SK-N-SH (cell line): ENCODE measurements around the gene JOSD2. TPM values are rescaled to one million over a fixed set of nuclear protein-coding genes. Genes with fewer than 3 reads are reported as not detected.

ENCODE experiments used
- CTCF ChIA-PET: fragments of 300-600, 350-600 bp; formaldehyde crosslinking; extraction: SDS; loops from one replicate; lab custom pipeline; 2021; lab: Yijun Ruan, JAX
- POLR2A ChIA-PET: fragments of 350-600 bp; sonication (Branson Sonifier 250); formaldehyde crosslinking; extraction: SDS; loops from one replicate; lab custom pipeline; 2020; ENCODE audit warnings: antibody characterized with exemption, inconsistent platforms; lab: Yijun Ruan, JAX
- DNase-seq: peaks from one replicate; pipeline ENCODE4 v3.0.0; 2012
- H2AFZ ChIP-seq: fragments of 200-600 bp; sonication (generic); 2 replicates; pipeline ENCODE4 v1.8.1; 2016; ENCODE audit warnings: antibody characterized with exemption, mild to moderate bottlenecking, low read depth
- H3F3A ChIP-seq: fragments of 200-600 bp; sonication (generic); replicated peaks from 2 replicates; pipeline ENCODE3; 2016; ENCODE audit warnings: antibody characterized with exemption, mild to moderate bottlenecking; ENCODE audit not compliant: insufficient read depth
- H3K27ac ChIP-seq, 2 experiments: fragments of 200-500 bp in 1 of 2; fragments of 200-600 bp in 1 of 2; sonication (Bioruptor generic) in 1 of 2; sonication (generic), shearing (Covaris generic) in 1 of 2; 2 replicates each; pipeline versions ENCODE4 v1.5.1 to v1.6.1; 2014 to 2016; ENCODE audit warnings: low read depth in 2 of 2, inconsistent platforms in 1 of 2, low read length in 1 of 2, mild to moderate bottlenecking in 1 of 2, mixed read lengths in 1 of 2
- H3K27me3 ChIP-seq: fragments of 200-600 bp; sonication (generic), shearing (Covaris generic); 2 replicates; pipeline ENCODE4 v1.6.1; 2016; ENCODE audit warnings: mixed run types; ENCODE audit not compliant: insufficient read depth
- H3K36me3 ChIP-seq, 2 experiments: fragments of 200-500 bp in 1 of 2; fragments of 200-600 bp in 1 of 2; sonication (Bioruptor generic) in 1 of 2; sonication (generic) in 1 of 2; replicated peaks in 1 of 2; 2 replicates each; pipeline versions ENCODE3 to v1.5.1; 2014 to 2016; ENCODE audit warnings: low read length in 1 of 2, mild to moderate bottlenecking in 1 of 2; ENCODE audit not compliant: insufficient read depth in 2 of 2, control insufficient read depth in 1 of 2
- H3K4me1 ChIP-seq, 2 experiments: fragments of 200-500 bp in 1 of 2; fragments of 200-600 bp in 1 of 2; sonication (Bioruptor generic) in 1 of 2; sonication (generic), shearing (Covaris generic) in 1 of 2; 2 replicates each; pipeline versions ENCODE4 v1.5.1 to v1.6.1; 2014 to 2016; ENCODE audit warnings: low read depth in 1 of 2, low read length in 1 of 2, mixed run types in 1 of 2; ENCODE audit not compliant: insufficient read depth in 2 of 2, control insufficient read depth in 1 of 2
- H3K4me2 ChIP-seq: fragments of 200-600 bp; sonication (generic), shearing (Covaris generic); 2 replicates; pipeline ENCODE4 v1.6.1; 2017; ENCODE audit warnings: mixed run types
- H3K4me3 ChIP-seq, 2 experiments: fragments of 200-500 bp in 1 of 2; fragments of 200-600 bp in 1 of 2; sonication (Bioruptor generic) in 1 of 2; sonication (generic), shearing (Covaris generic) in 1 of 2; 2 replicates each; pipeline versions ENCODE4 v1.5.1 to v1.8.1; 2014 to 2016; ENCODE audit warnings: low read depth in 2 of 2, inconsistent platforms in 1 of 2, low read length in 1 of 2, mild to moderate bottlenecking in 1 of 2, mixed read lengths in 1 of 2, moderate library complexity in 1 of 2
- H3K79me2 ChIP-seq: fragments of 200-600 bp; sonication (generic); 2 replicates; pipeline ENCODE4 v1.8.1; 2017; ENCODE audit warnings: mild to moderate bottlenecking; ENCODE audit not compliant: insufficient read depth
- H3K9ac ChIP-seq: fragments of 200-600 bp; sonication (generic); 2 replicates; pipeline ENCODE4 v1.6.1; 2017; ENCODE audit warnings: mixed run types
- H3K9me2 ChIP-seq: fragments of 200-600 bp; sonication (generic); 2 replicates; pipeline ENCODE4 v1.6.1; 2017; ENCODE audit warnings: mixed run types
- H3K9me3 ChIP-seq: fragments of 200-600 bp; sonication (generic); 2 replicates; pipeline ENCODE4 v1.6.1; 2017; ENCODE audit warnings: mixed run types, mild to moderate bottlenecking, moderate library complexity
- H4K20me1 ChIP-seq: fragments of 200-600 bp; sonication (generic); 2 replicates; pipeline ENCODE4 v1.6.1; 2017; ENCODE audit warnings: mild to moderate bottlenecking, mixed run types; ENCODE audit not compliant: insufficient read depth
- CHD2 ChIP-seq: fragments of 150-350 bp; IDR thresholded peaks from 2 replicates; pipeline ENCODE4 v1.6.1; 2018; ENCODE audit warnings: low read length; ENCODE audit not compliant: partially characterized antibody
- ELF1 ChIP-seq: IDR thresholded peaks from 2 replicates; pipeline ENCODE4 v1.4.0; 2012
- EP300 ChIP-seq, 2 experiments: IDR thresholded peaks; 2 replicates each; pipeline versions ENCODE4 v1.4.0 to v1.6.1; 2012; ENCODE audit warnings: borderline replicate concordance in 1 of 2, low read depth in 1 of 2, low read length in 1 of 2
- EZH2phosphoT487 ChIP-seq: fragments of 200-600 bp; sonication (generic); IDR thresholded peaks from 2 replicates; pipeline ENCODE4 v1.6.1; 2017; ENCODE audit warnings: low read depth, mixed run types, mild to moderate bottlenecking, antibody characterized with exemption, moderate library complexity, borderline replicate concordance
- FOSL2 ChIP-seq: IDR thresholded peaks from 2 replicates; pipeline ENCODE4 v1.4.0; 2012; ENCODE audit warnings: low read depth, mild to moderate bottlenecking, moderate library complexity, borderline replicate concordance
- FOXJ3 ChIP-seq: sonication (generic); formaldehyde crosslinking; IDR thresholded peaks from 2 replicates; pipeline ENCODE4 v1.5.1; 2020; ENCODE audit warnings: mild to moderate bottlenecking, missing genetic modification reagents
- FOXM1 ChIP-seq: IDR thresholded peaks from 2 replicates; pipeline ENCODE4 v1.4.0; 2012; ENCODE audit warnings: low read depth, mild to moderate bottlenecking
- GATA2 ChIP-seq: sonication (generic); formaldehyde crosslinking; IDR thresholded peaks from 2 replicates; pipeline ENCODE4 v1.5.0; 2020; ENCODE audit warnings: mild to moderate bottlenecking, missing genetic modification reagents
- IRF3 ChIP-seq: fragments of 150-350 bp; IDR thresholded peaks from 2 replicates; pipeline ENCODE4 v1.6.1; 2016; ENCODE audit warnings: mild to moderate bottlenecking, low read depth, low read length
- JUND ChIP-seq: IDR thresholded peaks from 2 replicates; pipeline ENCODE4 v1.4.0; 2012
- MAX ChIP-seq: IDR thresholded peaks from 2 replicates; pipeline ENCODE4 v1.4.0; 2012; ENCODE audit warnings: low read depth
- MEF2A ChIP-seq: IDR thresholded peaks from 2 replicates; pipeline ENCODE4 v1.4.0; 2012; ENCODE audit warnings: low read depth, borderline replicate concordance
- NFIC ChIP-seq: IDR thresholded peaks from 2 replicates; pipeline ENCODE4 v1.4.0; 2012; ENCODE audit warnings: borderline replicate concordance
- NRF1 ChIP-seq: IDR thresholded peaks from 2 replicates; pipeline ENCODE4 v1.6.1; 2012; ENCODE audit warnings: low read depth, mild to moderate bottlenecking, low read length
- PBX3 ChIP-seq: IDR thresholded peaks from 2 replicates; pipeline ENCODE4; 2012
- POLR2AphosphoS5 ChIP-seq: IDR thresholded peaks from 2 replicates; pipeline ENCODE4 v1.6.1; 2012; ENCODE audit warnings: low read depth, low read length
- RAD21 ChIP-seq: IDR thresholded peaks from 2 replicates; pipeline ENCODE4 v1.6.1; 2012; ENCODE audit warnings: mild to moderate bottlenecking, low read length
- RCOR1 ChIP-seq: fragments of 150-350 bp; IDR thresholded peaks from 2 replicates; pipeline ENCODE4 v1.6.1; 2017; ENCODE audit warnings: antibody characterized with exemption, low read length
- RFX5 ChIP-seq: IDR thresholded peaks from 2 replicates; pipeline ENCODE4 v1.6.1; 2012; ENCODE audit warnings: mild to moderate bottlenecking, improper control_type of control experiment, low read length
- RXRA ChIP-seq: IDR thresholded peaks from 2 replicates; pipeline ENCODE4 v1.4.0; 2012; ENCODE audit warnings: low read depth, mild to moderate bottlenecking, borderline replicate concordance
- SIN3A ChIP-seq: IDR thresholded peaks from 2 replicates; pipeline ENCODE4 v1.6.1; 2012; ENCODE audit warnings: low read depth, mild to moderate bottlenecking, low read length, moderate library complexity, borderline replicate concordance
- SMC3 ChIP-seq: IDR thresholded peaks from 2 replicates; pipeline ENCODE4 v1.6.1; 2012; ENCODE audit warnings: low read depth, low read length, improper control_type of control experiment
- TCF12 ChIP-seq: IDR thresholded peaks from 2 replicates; pipeline ENCODE4 v1.4.0; 2012
- TEAD4 ChIP-seq: IDR thresholded peaks from 2 replicates; pipeline ENCODE4 v1.4.0; 2012; ENCODE audit warnings: mild to moderate bottlenecking, borderline replicate concordance; ENCODE audit not compliant: insufficient read depth
- WGBS: methylation state at CpG from one replicate; pipeline ENCODE4 v1.1.6; 2017; ENCODE audit warnings: low lambda C conversion rate; 5-methylcytosine and 5-hydroxymethylcytosine counted together
- polyA plus RNA-seq, 3 experiments: library from polyadenylated mRNA; depleted of rRNA; stranded (reverse); fragments of >200 nt; gene quantifications; 2 replicates each; pipeline ENCODE4 v1.2.3, GENCODE V29; 2012

The JOSD2 gene
- polyA plus RNA-seq, 1 of the 3 experiments (the other 2 are of a cell fraction): 81.2 TPM

GRCh38 chr19:50464348-50464747 lies 46.6 kb downstream of the JOSD2 start:
- Histone ChIP-seq H3K4me2 (no peak overlapping the region), H3K36me3 (no peaks in the 10 kb centered on the region), H3K4me3 (no peak overlapping the region), H3K4me1 (peaks cover 0 to 4% of the 10 kb centered on the region in 2 experiments; a peak in 1 of 4 replicates), H3K9ac (no peak overlapping the region), H4K20me1 (no peaks in the 10 kb centered on the region), H2AFZ (no peak overlapping the region), H3K9me2 (no peaks in the 10 kb centered on the region), H3F3A (no peaks in the 10 kb centered on the region), H3K79me2 (no peaks in the 10 kb centered on the region), H3K27ac (no peak overlapping the region), H3K9me3 (no peaks in the 10 kb centered on the region), H3K27me3 (no peaks in the 10 kb centered on the region)
- ChIA-PET POLR2A (no interaction called here), CTCF (interaction anchor here (2.4 to 8.3 kb wide), 2 partner anchors 97 to 107 kb away, joined by 10 to 80 read pairs; no protein-coding TSS in a partner anchor)
- no peak for DNase-seq
- 65% methylated on average over 18 of the region's 19 CpGs for WGBS
- no peak for TF ChIP-seq MAX
- TF ChIP-seq NFIC: no peak
- no peak for TF ChIP-seq MEF2A
- no peak for TF ChIP-seq RXRA
- TF ChIP-seq RCOR1: no peak
- no peak for TF ChIP-seq JUND
- TF ChIP-seq PBX3: no peak
- TF ChIP-seq TCF12: no peak
- TF ChIP-seq GATA2 (CRISPR knock-in tag): no peak
- TF ChIP-seq CHD2: no peak
- no peak for TF ChIP-seq SIN3A
- no peak for TF ChIP-seq POLR2AphosphoS5
- TF ChIP-seq EZH2phosphoT487: no peak
- no peak for TF ChIP-seq IRF3
- no peak for TF ChIP-seq EP300 (IDR thresholded peaks at IDR 0.05; ENCODE audit: borderline replicate concordance in 1 of 2, low read depth in 1 of 2, low read length in 1 of 2)
- TF ChIP-seq ELF1: no peak
- TF ChIP-seq TEAD4: no peak

GRCh38 chr19:50462970-50463369 lies 48.0 kb downstream of the JOSD2 start:
- H2AFZ ChIP-seq: no peak overlapping the region
- no peaks in the 10 kb centered on the region for H3K36me3 ChIP-seq
- H3K27me3 ChIP-seq: peaks cover under 1% of the 10 kb centered on the region; the same call in 1 of the 2 replicates
- H3K79me2 ChIP-seq: no peaks in the 10 kb centered on the region
- WGBS: 75% methylated on average over 7 of the region's 7 CpGs
- H3K9me2 ChIP-seq: no peaks in the 10 kb centered on the region
- H3K4me2 ChIP-seq: no peak overlapping the region
- no peak overlapping the region for H3K4me3 ChIP-seq
- H3K4me1 ChIP-seq: peaks cover 0 to 4% of the 10 kb centered on the region in 2 experiments; a peak in 1 of 4 replicates
- no peak overlapping the region for H3K9ac ChIP-seq
- no peaks in the 10 kb centered on the region for H3K9me3 ChIP-seq
- TF ChIP-seq SMC3 (no peak), TCF12 (no peak), SIN3A (no peak), FOXM1 (no peak), FOSL2 (no peak), NRF1 (no peak), ELF1 (no peak), FOXJ3 (no peak), IRF3 (no peak), PBX3 (no peak), NFIC (no peak), POLR2AphosphoS5 (no peak), TEAD4 (no peak), RAD21 (no peak), MEF2A (no peak), RFX5 (no peak), EZH2phosphoT487 (no peak)
- no peak overlapping the region for H3K27ac ChIP-seq
- CTCF ChIA-PET: interaction anchor here (0.8 to 8.3 kb wide), 9 partner anchors 43 to 105 kb away, joined by 3 to 80 read pairs (median 4); partner anchors contain the start of gene POLD1
- H4K20me1 ChIP-seq: no peaks in the 10 kb centered on the region
- no peaks in the 10 kb centered on the region for H3F3A ChIP-seq
- POLR2A ChIA-PET: no interaction called here
- no peak for DNase-seq
